SU-DHL-6 (cell line): ENCODE measurements around the gene FAM210A.
"Not testable (repeated sequence)": the region's sequence is repeated elsewhere in the genome, so short reads cannot be mapped to it uniquely, and the experiment has no call there.

ENCODE experiments used
- H2AFZ ChIP-seq: fragments of 200-600 bp; sonication (generic); 2 replicates; pipeline ENCODE4 v1.6.1; 2014; ENCODE audit warnings: low read depth, mild to moderate bottlenecking, moderate library complexity, mixed read lengths, antibody characterized with exemption, low read length; ENCODE audit not compliant: severe bottlenecking
- H3F3A ChIP-seq: fragments of 200-600 bp; shearing (Covaris generic); 2 replicates; pipeline ENCODE4 v1.6.0; 2016; ENCODE audit warnings: antibody characterized with exemption, mild to moderate bottlenecking; ENCODE audit not compliant: insufficient read depth
- H3K27ac ChIP-seq: fragments of 200-600 bp; sonication (generic); 2 replicates; pipeline ENCODE4 v1.5.1; 2016; ENCODE audit warnings: low read depth, mild to moderate bottlenecking, low read length, moderate library complexity, mixed read lengths
- H3K27me3 ChIP-seq: fragments of 200-600 bp; sonication (generic), shearing (Covaris generic); 2 replicates; pipeline ENCODE4 v1.6.0; 2014; ENCODE audit warnings: mild to moderate bottlenecking, low read length
- H3K36me3 ChIP-seq: fragments of 200-600 bp; sonication (generic); 2 replicates; pipeline ENCODE4 v1.6.1; 2014; ENCODE audit warnings: mild to moderate bottlenecking, low read length, mixed read lengths
- H3K4me2 ChIP-seq: fragments of 300-600, 200-600 bp; shearing (Covaris generic), sonication (generic); 2 replicates; pipeline ENCODE4 v1.6.0; 2014; ENCODE audit warnings: low read length, low read depth, mild to moderate bottlenecking; ENCODE audit not compliant: poor library complexity, severe bottlenecking
- H3K4me3 ChIP-seq: fragments of 200-600 bp; sonication (generic); 2 replicates; pipeline ENCODE4 v1.5.1; 2014; ENCODE audit warnings: antibody characterized with exemption, low read length, mild to moderate bottlenecking, mixed read lengths; ENCODE audit not compliant: insufficient read depth, poor library complexity, severe bottlenecking
- H3K79me2 ChIP-seq: fragments of 200-600 bp; sonication (generic); 2 replicates; pipeline ENCODE4 v1.6.1; 2014; ENCODE audit warnings: mild to moderate bottlenecking, low read length, moderate library complexity; ENCODE audit not compliant: insufficient read depth
- H3K9ac ChIP-seq: fragments of 200-600 bp; sonication (generic); 2 replicates; pipeline ENCODE4 v1.7.0; 2014; ENCODE audit warnings: mild to moderate bottlenecking, low read length
- H3K9me2 ChIP-seq: fragments of 200-600 bp; sonication (generic); replicated peaks from 2 replicates; pipeline ENCODE4 v1.6.1; 2014; ENCODE audit warnings: low read length; ENCODE audit not compliant: insufficient read depth
- H3K9me3 ChIP-seq: fragments of 200-600 bp; sonication (generic); 2 replicates; pipeline ENCODE4 v1.6.1; 2014; ENCODE audit warnings: low read length, mixed read lengths; ENCODE audit not compliant: insufficient read depth
- H4K20me1 ChIP-seq: fragments of 200-600 bp; sonication (generic); 2 replicates; pipeline ENCODE4 v1.6.1; 2014; ENCODE audit warnings: low read depth, mild to moderate bottlenecking, antibody characterized with exemption, low read length, moderate library complexity, mixed read lengths
- CTCF ChIP-seq: fragments of 200-600 bp; sonication (generic); IDR thresholded peaks from one replicate; pipeline ENCODE4 v1.5.1; 2017; ENCODE audit warnings: antibody characterized with exemption, mild to moderate bottlenecking, low read length, moderate library complexity; ENCODE audit not compliant: insufficient read depth, poor library complexity, severe bottlenecking
- EZH2phosphoT487 ChIP-seq: fragments of 200-600 bp; sonication (generic), shearing (Covaris generic); conservative IDR thresholded peaks from 2 replicates; pipeline ENCODE4 v1.6.1; 2018; ENCODE audit warnings: mild to moderate bottlenecking, antibody characterized with exemption, low read length, moderate library complexity, mixed read lengths

Gene FAM210A

GRCh38 chr18:13703899-13704298, 22.5 kb downstream of the FAM210A start:
- Histone ChIP-seq H3K9me3 (peaks cover 35% of the 10 kb centered on the region; the same call in 1 of the 2 replicates), H3K27ac (no peak overlapping the region), H3K36me3 (peaks cover 2% of the 10 kb centered on the region; the same call in 1 of the 2 replicates), H4K20me1 (no peaks in the 10 kb centered on the region), H3K27me3 (no peaks in the 10 kb centered on the region), H3K9me2 (no peaks in the 10 kb centered on the region), H3K4me3 (no peak overlapping the region), H3K79me2 (peaks cover 93% of the 10 kb centered on the region), H3F3A (no peaks in the 10 kb centered on the region), H3K9ac (no peak overlapping the region), H2AFZ (no peak overlapping the region), H3K4me2 (no peak overlapping the region)
- no peak for TF ChIP-seq CTCF
- TF ChIP-seq EZH2phosphoT487 = no peak

GRCh38 chr18:13700153-13700552, 26.2 kb downstream of the FAM210A start:
- H3K36me3 ChIP-seq = no peaks in the 10 kb centered on the region; the same call in 1 of the 2 replicates
- peaks cover 31% of the 10 kb centered on the region; the same call in 1 of the 2 replicates for H3K9me3 ChIP-seq
- no peak overlapping the region for H3K9ac ChIP-seq
- H3F3A ChIP-seq = no peaks in the 10 kb centered on the region
- H4K20me1 ChIP-seq = no peaks in the 10 kb centered on the region
- peaks cover 87% of the 10 kb centered on the region for H3K79me2 ChIP-seq
- H3K9me2 ChIP-seq = no peaks in the 10 kb centered on the region
- H3K27me3 ChIP-seq = no peaks in the 10 kb centered on the region
- no peak overlapping the region for H3K27ac ChIP-seq
- H3K4me2 ChIP-seq = no peak overlapping the region
- TF ChIP-seq EZH2phosphoT487 = no peak
- no peak for TF ChIP-seq CTCF
- H3K4me3 ChIP-seq = no peak overlapping the region
- no peak overlapping the region for H2AFZ ChIP-seq

GRCh38 chr18:13696961-13697360, 29.4 kb downstream of the FAM210A start:
- H3K27me3 ChIP-seq = no peaks in the 10 kb centered on the region
- no peak overlapping the region for H3K27ac ChIP-seq
- H4K20me1 ChIP-seq = no peaks in the 10 kb centered on the region
- H3K9me2 ChIP-seq = no peaks in the 10 kb centered on the region
- H3K4me3 ChIP-seq = no peak overlapping the region
- H3F3A ChIP-seq = no peaks in the 10 kb centered on the region
- H3K9me3 ChIP-seq = peaks cover 8% of the 10 kb centered on the region; the same call in 1 of the 2 replicates
- no peaks in the 10 kb centered on the region for H3K36me3 ChIP-seq
- no peak overlapping the region for H2AFZ ChIP-seq
- no peak overlapping the region for H3K9ac ChIP-seq
- H3K4me2 ChIP-seq = no peak overlapping the region
- peaks cover 59% of the 10 kb centered on the region for H3K79me2 ChIP-seq
- TF ChIP-seq CTCF (no peak), EZH2phosphoT487 (no peak)

- H3K27ac ChIP-seq, H3K9ac ChIP-seq, H3K36me3 ChIP-seq, H3K9me2 ChIP-seq, H3K27me3 ChIP-seq, H4K20me1 ChIP-seq, H3F3A ChIP-seq, H3K9me3 ChIP-seq, H3K4me3 ChIP-seq, H2AFZ ChIP-seq, H3K4me2 ChIP-seq: not testable (repeated sequence)
- H3K79me2 ChIP-seq = peaks cover 51% of the 10 kb centered on the region
These were observed 31.0 kb downstream of the FAM210A start for GRCh38 chr18:13695337-13695736.

GRCh38 chr18:13690060-13690459, 36.3 kb downstream of the FAM210A start:
- not testable (repeated sequence) for H3K9me2 ChIP-seq, H3K4me2 ChIP-seq, H3F3A ChIP-seq, H3K9ac ChIP-seq, H3K27me3 ChIP-seq, H3K4me3 ChIP-seq, H3K27ac ChIP-seq, H3K9me3 ChIP-seq, H2AFZ ChIP-seq, H3K36me3 ChIP-seq, H4K20me1 ChIP-seq
- peaks cover 59% of the 10 kb centered on the region for H3K79me2 ChIP-seq
